HTR-8/SVneo (cell line): ENCODE measurements around the gene WDR64.
A peak's percentile ranks its signal among the peaks of the same experiment; 100 is the strongest.
"Not testable (repeated sequence)": the region's sequence is repeated elsewhere in the genome, so short reads cannot be mapped to it uniquely, and the experiment has no call there.

Experiments
- DNase-seq: peaks from one replicate; pipeline ENCODE4 v3.0.0; 2011; ENCODE audit warnings: low spot score, mixed read lengths; ENCODE audit not compliant: insufficient read length
- FAIRE-seq: peaks from 2 replicates; lab custom pipeline; 2011; peaks lifted over from hg19 to GRCh38; lab: Jason Lieb, UNC

Gene WDR64

GRCh38 chr1:241648159-241648558, 3.9 kb upstream of the WDR64 start:
- peak; percentile 33 for FAIRE-seq
- no peak for DNase-seq

GRCh38 chr1:241654019-241654418, 1.9 kb downstream of the WDR64 start:
- DNase-seq (no peak), FAIRE-seq (no peak)

GRCh38 chr1:241654641-241655040, 2.6 kb downstream of the WDR64 start:
- FAIRE-seq, result no peak
- no peak for DNase-seq

- FAIRE-seq (no peak), DNase-seq (no peak)
Measured at GRCh38 chr1:241658081-241658793, 6.2 kb downstream of the WDR64 start.

- not testable (repeated sequence) for FAIRE-seq, DNase-seq
Measured at GRCh38 chr1:241659016-241659415, 6.9 kb downstream of the WDR64 start.

- no peak for FAIRE-seq
- no peak for DNase-seq
Measured at GRCh38 chr1:241660424-241660972, 8.4 kb downstream of the WDR64 start.

- FAIRE-seq, result no peak
- no peak for DNase-seq
Measured at GRCh38 chr1:241666419-241666818, 14.3 kb downstream of the WDR64 start.

GRCh38 chr1:241672301-241672700, 20.2 kb downstream of the WDR64 start:
- no peak for DNase-seq
- FAIRE-seq, result no peak

- no peak for DNase-seq
- FAIRE-seq, result no peak
Measured at GRCh38 chr1:241674805-241675384, 22.8 kb downstream of the WDR64 start.

GRCh38 chr1:241675983-241676382, 23.9 kb downstream of the WDR64 start:
- FAIRE-seq, result no peak
- no peak for DNase-seq

GRCh38 chr1:241677201-241677600, 25.1 kb downstream of the WDR64 start:
- DNase-seq (no peak), FAIRE-seq (no peak)

- FAIRE-seq (no peak), DNase-seq (no peak)
Measured at GRCh38 chr1:241678536-241678935, 26.5 kb downstream of the WDR64 start.

GRCh38 chr1:241679404-241679803, 27.3 kb downstream of the WDR64 start:
- DNase-seq (no peak), FAIRE-seq (no peak)

- no peak for FAIRE-seq
- DNase-seq, result no peak
Measured at GRCh38 chr1:241679961-241680360, 27.9 kb downstream of the WDR64 start.

GRCh38 chr1:241681861-241682448, 29.9 kb downstream of the WDR64 start:
- FAIRE-seq, DNase-seq: not testable (repeated sequence)

- no peak for DNase-seq
- FAIRE-seq, result no peak
Measured at GRCh38 chr1:241682921-241683320, 30.8 kb downstream of the WDR64 start.

GRCh38 chr1:241684108-241684507, 32.0 kb downstream of the WDR64 start:
- DNase-seq (no peak), FAIRE-seq (no peak)

- FAIRE-seq, result peak; percentile 46
- peak; percentile 27 for DNase-seq
Measured at GRCh38 chr1:241688940-241689368, 36.9 kb downstream of the WDR64 start.

- FAIRE-seq (no peak), DNase-seq (no peak)
Measured at GRCh38 chr1:241695246-241696171, 43.4 kb downstream of the WDR64 start.

- FAIRE-seq (no peak), DNase-seq (no peak)
Measured at GRCh38 chr1:241696172-241696814, 44.2 kb downstream of the WDR64 start.
